Effector memory CD8-positive, alpha-beta T cell (primary cell): ENCODE measurements around the gene TFPT.

ENCODE experiments used
- ATAC-seq: fragments of 150-1000 bp; cut with Tn5 transposase; replicated peaks from 2 replicates; pipeline ENCODE4 v1.10.0; 2021; ENCODE audit warnings: mild to moderate bottlenecking, moderate library complexity
- DNase-seq, 3 experiments: peaks; one replicate each; pipeline ENCODE4 v3.0.0; 2021
- H3K27ac Mint-ChIP-seq, 2 donors: one replicate each; pipeline ENCODE4 v1.8.0; 2022; ENCODE audit warnings: mild to moderate bottlenecking in 2 of 2, mixed read lengths in 2 of 2, moderate library complexity in 2 of 2
- H3K27me3 Mint-ChIP-seq, 2 donors: one replicate each; pipeline ENCODE4 v1.8.0; 2022; ENCODE audit warnings: mixed read lengths in 2 of 2
- H3K36me3 Mint-ChIP-seq: one replicate; pipeline ENCODE4 v1.8.0; 2022; ENCODE audit warnings: mild to moderate bottlenecking, moderate library complexity, mixed read lengths; ENCODE audit not compliant: insufficient read depth
- H3K4me1 Mint-ChIP-seq, 2 donors: one replicate each; pipeline ENCODE4 v1.8.0; 2022; ENCODE audit warnings: low read depth in 2 of 2, mixed read lengths in 2 of 2
- H3K4me3 Mint-ChIP-seq, 2 donors: one replicate each; pipeline ENCODE4 v1.8.0; 2022; ENCODE audit warnings: mild to moderate bottlenecking in 2 of 2, mixed read lengths in 2 of 2, moderate library complexity in 2 of 2
- H3K9me3 Mint-ChIP-seq, 2 donors: one replicate each; pipeline ENCODE4 v1.8.0; 2022; ENCODE audit warnings: mixed read lengths in 2 of 2

The TFPT gene

DNA sequence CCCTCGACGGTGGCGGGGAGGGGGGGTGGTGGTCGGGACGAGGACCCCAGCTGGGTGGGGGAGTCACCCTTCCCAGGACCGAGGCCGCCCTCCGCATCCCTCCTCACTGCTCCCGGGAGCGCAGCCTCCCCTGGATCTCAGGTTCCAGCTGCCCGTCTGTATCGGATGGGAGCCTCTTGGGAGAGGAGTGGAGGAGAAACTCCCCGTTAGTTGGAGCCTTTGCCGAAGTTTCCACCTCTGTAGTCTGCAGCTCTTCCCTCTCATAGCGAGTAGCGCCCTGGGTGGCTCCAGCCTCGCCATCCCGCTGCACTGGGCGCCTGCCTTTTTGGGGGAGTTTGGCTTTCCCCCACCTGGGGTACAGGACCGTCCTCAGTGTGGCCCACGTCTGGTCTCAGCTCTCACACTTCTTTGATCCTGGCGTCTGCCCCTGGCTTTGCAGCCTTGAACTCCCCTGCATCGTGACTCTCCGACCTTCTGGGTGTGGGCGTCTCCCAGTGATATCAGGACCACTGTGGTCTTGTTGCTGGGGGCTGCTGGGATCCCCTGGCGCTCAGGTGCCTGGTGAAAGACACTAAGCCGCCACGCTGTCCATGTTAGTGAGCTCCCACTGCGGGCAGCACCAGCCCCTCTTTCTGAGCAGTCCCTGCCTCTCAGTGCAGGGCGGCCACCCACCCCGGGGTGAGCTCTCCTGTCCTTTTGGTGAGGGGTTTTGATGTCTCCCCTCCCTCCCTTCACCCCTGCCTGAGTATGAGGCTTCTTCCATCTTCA, 23.2 kb upstream of the TFPT start:
- Mint-ChIP-seq H3K9me3 (no peaks in the 10 kb centered on the region), H3K4me3 (peak overlapping the region; percentile 86 to 95), H3K36me3 (peaks cover 41% of the 10 kb centered on the region), H3K27me3 (no peaks in the 10 kb centered on the region), H3K27ac (peak overlapping the region; percentile 89 to 98), H3K4me1 (peaks cover 45 to 47% of the 10 kb centered on the region in 2 donors)
- no peak for DNase-seq
- no peak for ATAC-seq

DNA sequence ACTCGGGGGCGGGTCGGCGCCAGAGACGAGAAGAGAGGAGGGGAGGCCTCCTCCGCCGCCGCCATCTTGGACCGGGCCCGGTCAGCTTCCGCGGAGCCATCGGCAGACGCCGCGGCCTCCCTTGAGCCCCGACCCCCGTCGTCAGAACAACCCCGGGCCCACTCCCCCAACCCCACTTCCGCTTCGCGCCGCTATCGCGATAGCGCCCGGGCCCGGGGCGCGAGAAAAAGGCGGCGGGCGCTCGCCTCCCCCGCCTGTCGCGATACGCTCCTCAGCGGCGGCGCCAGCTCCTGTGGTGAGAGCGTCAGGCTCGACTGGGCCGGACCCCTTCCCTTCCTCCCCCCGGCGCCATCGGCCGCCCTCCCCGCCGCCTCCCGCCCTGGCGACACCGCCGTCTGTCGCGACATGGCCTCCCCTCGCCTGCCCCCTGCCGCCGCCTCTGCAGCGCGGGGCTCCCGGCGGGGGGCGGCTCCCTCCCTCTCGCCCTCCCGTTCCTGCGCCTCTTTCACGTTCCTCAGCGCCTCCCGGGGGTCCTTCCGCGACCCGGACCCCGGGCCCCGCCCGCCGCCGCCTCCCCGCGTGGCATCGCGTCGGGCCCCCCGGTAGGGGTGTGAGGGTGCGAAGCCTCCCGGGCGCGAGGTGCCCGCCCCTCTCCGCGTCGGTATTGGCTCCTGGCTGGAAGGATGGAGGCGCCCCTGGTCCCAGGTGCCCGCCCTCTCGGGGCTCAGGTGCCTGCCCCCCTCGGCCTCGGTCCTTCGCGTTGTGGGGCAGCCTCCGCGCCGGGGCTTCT, 22.4 kb upstream of the TFPT start, which contains the start of gene CNOT3:
Gene CNOT3, plus strand, starts transcription at position 64 of the 790 bp plus-strand sequence. CDS start 5,217 bp downstream, outside the sequence.
- no peaks in the 10 kb centered on the region for H3K9me3 Mint-ChIP-seq
- peak within 1 kb of the TSS; percentile 89 to 98 for H3K27ac Mint-ChIP-seq
- DNase-seq, result peak; percentile 32 to 45 (median 33)
- H3K4me1 Mint-ChIP-seq, result peaks cover 45 to 46% of the 10 kb centered on the region in 2 donors
- ATAC-seq, result no peak
- H3K36me3 Mint-ChIP-seq, result peaks cover 36% of the 10 kb centered on the region
- peak within 1 kb of the TSS; percentile 86 to 95 for H3K4me3 Mint-ChIP-seq
- no peaks in the 10 kb centered on the region for H3K27me3 Mint-ChIP-seq

DNA sequence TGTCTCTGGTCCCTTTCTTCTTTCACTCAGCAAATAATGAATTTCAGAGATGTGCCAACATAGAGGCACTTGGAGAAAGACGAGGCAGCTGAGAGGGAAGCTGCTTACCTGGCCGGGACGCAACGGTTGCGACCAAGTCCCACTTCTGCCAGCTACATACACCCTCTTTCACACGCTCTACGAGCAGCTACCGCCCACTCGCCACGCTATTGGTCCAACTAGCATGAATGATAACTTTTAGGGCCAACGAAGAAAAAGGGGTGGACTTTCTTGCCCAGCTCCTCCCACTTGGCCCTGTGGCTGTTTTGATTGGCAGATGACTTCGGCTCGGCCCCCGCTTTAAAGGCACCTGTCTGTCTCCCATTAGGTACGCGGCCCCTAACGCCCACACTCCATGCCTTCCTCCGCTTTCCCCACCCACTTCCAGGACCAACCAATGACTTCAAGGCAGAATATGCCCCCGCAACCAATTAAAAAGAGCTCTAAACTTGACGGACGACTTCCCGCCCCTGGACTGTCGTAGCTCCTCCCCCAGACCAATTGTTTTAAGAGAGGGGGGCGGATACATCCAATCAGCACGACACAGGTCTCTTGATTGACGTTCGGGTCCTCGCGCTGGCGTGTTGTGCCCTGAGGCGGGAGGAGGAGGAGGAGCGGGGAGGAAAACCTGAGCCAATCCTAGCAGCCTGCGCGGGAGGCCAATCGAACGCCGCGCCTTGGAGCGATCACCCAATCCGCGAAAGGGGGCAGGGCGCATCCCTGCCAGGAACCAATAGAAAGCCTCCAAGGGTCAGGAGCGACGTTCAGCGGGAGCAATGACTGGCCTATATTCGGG, 21.6 kb upstream of the TFPT start:
- Mint-ChIP-seq H3K27me3 (no peaks in the 10 kb centered on the region), H3K4me1 (peaks cover 41 to 42% of the 10 kb centered on the region in 2 donors), H3K27ac (peak overlapping the region; percentile 89 to 98), H3K9me3 (no peaks in the 10 kb centered on the region), H3K4me3 (peak overlapping the region; percentile 86 to 95), H3K36me3 (peaks cover 40% of the 10 kb centered on the region)
- peak; percentile 77 for ATAC-seq
- peak; percentile 97 to 99 (median 98) for DNase-seq

DNA sequence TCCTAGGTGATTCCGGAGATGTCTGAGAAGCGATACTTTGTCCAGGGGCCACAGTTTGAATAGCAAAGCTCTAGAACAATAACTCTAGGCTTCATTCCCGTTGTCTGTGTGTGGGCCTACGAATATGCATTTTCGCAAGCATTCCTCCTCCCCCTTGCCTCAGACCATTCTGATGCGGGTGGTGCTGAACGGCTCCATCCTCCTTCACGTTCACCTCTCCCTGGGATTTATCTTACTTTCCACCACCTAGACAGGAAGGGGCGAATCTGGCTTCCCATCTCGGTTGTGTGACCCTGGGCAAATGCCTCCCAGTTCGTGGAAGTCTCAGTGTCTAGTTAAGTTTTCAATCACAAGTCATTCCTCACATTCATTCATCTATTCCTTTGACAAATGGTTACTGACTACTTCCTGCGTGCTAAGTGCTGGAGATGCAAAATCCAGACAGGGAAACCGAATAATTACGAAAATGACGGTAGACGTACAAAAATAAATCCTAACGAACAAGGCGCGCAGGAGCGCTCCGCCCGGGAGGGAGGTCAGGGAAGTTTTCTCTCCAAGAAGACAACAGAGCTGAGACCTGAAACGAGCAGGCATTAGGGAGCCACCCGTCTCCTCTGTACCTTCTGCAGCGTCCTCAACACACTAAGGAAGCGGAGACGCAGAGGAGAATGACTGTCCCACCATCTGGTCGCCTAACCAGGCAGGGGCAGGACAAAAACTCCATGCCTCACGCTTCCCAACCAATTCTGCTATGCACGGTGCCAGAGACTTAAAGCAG, 20.8 kb upstream of the TFPT start:
- Mint-ChIP-seq H3K27ac (peak overlapping the region in 1 of 2 donors; percentile 98), H3K9me3 (no peaks in the 10 kb centered on the region), H3K27me3 (no peaks in the 10 kb centered on the region), H3K4me1 (peaks cover 37 to 39% of the 10 kb centered on the region in 2 donors), H3K36me3 (peaks cover 37% of the 10 kb centered on the region), H3K4me3 (peak overlapping the region; percentile 86 to 95)
- ATAC-seq, result no peak
- no peak for DNase-seq

DNA sequence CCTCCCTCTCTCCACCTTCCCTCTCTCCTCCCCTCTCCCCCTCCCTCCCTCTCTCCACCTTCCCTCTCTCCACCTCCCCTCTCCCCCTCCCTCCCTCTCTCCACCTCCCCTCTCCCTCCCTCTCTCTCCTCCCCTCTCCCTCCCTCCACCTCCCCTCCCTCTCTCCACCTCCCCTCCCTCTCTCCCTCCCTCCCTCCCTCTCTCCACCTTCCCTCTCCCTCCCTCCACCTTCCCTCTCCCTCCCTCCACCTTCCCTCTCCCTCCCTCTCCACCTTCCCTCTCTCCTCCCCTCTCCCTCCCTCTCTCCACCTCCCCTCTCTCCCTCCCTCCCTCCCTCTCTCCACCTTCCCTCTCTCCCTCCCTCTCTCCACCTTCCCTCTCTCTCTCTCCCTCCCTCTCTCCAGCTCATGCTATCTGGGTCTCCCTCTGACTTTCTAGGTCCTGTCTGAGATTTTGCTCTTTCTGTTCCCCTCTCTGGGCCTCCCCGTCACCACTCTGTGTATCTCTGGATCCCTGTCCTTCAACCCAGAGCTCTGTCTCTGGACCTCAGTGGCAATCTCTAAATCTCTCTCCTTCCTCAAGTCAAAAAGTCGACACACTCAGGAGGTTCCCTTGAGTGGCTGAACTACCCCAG, 18.6 kb upstream of the TFPT start:
- ATAC-seq (no peak), DNase-seq (no peak)
- Mint-ChIP-seq H3K4me1 (peaks cover 21 to 22% of the 10 kb centered on the region in 2 donors), H3K4me3 (no peak overlapping the region), H3K9me3 (no peaks in the 10 kb centered on the region), H3K27me3 (no peaks in the 10 kb centered on the region), H3K27ac (peak overlapping the region; percentile 89 to 90), H3K36me3 (peaks cover 28% of the 10 kb centered on the region)

DNA sequence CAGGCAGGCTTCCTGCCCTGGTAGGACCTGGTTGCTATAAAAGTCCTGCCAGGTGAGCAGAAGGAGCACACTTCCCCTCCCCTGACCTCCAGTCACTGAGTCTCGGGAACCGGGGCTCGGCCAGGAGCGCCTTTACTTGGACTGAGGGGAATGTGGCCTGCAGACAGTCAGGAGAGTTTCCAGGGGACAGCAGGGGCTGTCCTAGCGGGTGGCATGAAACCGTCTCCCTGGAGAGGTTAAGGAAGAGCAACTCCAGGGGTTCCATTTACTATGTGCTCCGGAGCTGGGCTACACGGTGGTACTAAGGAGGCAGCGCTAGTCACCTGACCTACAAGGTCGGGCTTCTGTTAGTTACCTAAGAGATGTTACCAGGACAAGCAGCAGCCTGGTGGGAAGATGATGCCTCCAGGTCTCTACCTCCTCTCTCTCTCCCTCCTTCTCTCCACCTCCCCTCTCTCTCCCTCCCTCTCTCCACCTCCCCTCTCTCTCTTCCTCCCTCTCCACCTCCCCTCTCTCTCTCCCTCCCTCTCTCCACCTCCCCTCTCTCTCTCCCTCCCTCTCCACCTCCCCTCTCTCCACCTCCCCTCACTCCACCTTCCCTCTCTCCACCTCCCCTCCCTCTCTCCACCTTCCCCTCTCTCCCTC, 18.0 kb upstream of the TFPT start:
- ATAC-seq (no peak), DNase-seq (no peak)
- H3K27ac Mint-ChIP-seq, result peak overlapping the region in 1 of 2 donors; percentile 90
- H3K27me3 Mint-ChIP-seq, result no peaks in the 10 kb centered on the region
- H3K4me3 Mint-ChIP-seq, result peak overlapping the region in 1 of 2 donors; percentile 8
- peaks cover 24% of the 10 kb centered on the region for H3K36me3 Mint-ChIP-seq
- peaks cover 15 to 16% of the 10 kb centered on the region in 2 donors for H3K4me1 Mint-ChIP-seq
- no peaks in the 10 kb centered on the region for H3K9me3 Mint-ChIP-seq

DNA sequence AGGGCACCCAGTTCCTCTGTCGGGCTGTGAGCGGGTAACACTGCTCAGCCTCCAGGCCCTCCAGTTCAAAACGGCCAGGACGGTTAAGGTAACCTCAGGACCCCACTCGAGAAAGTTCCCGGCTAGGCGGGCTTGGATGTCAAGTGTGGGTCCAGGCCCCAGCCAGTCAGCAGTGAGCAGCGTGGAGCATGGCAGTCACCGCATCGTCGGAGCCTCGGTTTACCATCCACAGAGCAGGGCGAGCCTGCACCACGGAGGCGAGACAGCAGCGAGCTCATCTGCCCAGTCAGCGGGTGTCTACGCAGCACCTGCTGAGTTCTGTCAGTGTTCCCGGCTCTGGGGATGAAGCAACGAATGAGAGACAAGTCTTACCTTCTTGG, 14.2 kb upstream of the TFPT start:
- H3K4me3 Mint-ChIP-seq, result no peak overlapping the region
- peaks cover 5% of the 10 kb centered on the region in 2 donors for H3K4me1 Mint-ChIP-seq
- ATAC-seq (no peak), DNase-seq (no peak)
- no peaks in the 10 kb centered on the region for H3K27me3 Mint-ChIP-seq
- H3K9me3 Mint-ChIP-seq, result no peaks in the 10 kb centered on the region
- H3K27ac Mint-ChIP-seq, result no peak overlapping the region
- peaks cover 32% of the 10 kb centered on the region for H3K36me3 Mint-ChIP-seq

DNA sequence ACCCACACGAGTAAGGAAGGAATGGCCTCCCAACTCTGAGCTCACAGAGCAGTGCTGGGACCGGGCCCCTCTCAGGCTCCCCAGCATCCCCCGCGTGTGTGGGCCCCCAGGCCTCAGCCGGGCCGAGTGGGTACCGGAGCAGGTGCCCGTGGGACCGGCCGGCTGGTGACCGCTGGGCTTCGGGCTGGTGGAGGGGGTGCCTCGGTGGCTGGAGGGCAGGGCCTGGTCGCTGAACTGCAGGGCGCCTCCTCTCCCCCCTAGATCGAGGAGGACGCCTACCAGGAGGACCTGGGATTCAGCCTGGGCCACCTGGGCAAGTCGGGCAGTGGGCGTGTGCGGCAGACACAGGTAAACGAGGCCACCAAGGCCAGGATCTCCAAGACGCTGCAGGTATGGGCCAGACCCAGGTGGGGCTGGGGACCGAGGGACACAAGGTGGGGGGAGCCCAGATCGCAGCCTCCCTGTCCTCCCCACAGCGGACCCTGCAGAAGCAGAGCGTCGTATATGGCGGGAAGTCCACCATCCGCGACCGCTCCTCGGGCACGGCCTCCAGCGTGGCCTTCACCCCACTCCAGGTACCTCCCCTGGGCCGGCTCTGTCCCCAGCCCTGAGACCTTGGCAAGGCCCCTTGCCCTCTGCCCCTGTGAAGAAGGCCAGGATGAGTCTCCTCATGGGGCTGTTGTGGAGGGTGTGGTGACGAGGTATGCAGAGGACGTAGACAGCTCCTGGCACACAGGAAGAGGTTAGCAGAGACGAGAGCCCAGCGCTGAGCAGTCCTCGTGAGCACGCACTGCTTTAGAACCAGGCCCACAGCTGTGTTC, 13.5 kb upstream of the TFPT start:
- Mint-ChIP-seq H3K4me1 (no peaks in the 10 kb centered on the region), H3K4me3 (no peak overlapping the region), H3K36me3 (peaks cover 38% of the 10 kb centered on the region), H3K9me3 (no peaks in the 10 kb centered on the region), H3K27me3 (no peaks in the 10 kb centered on the region), H3K27ac (no peak overlapping the region)
- ATAC-seq (no peak), DNase-seq (no peak)

DNA sequence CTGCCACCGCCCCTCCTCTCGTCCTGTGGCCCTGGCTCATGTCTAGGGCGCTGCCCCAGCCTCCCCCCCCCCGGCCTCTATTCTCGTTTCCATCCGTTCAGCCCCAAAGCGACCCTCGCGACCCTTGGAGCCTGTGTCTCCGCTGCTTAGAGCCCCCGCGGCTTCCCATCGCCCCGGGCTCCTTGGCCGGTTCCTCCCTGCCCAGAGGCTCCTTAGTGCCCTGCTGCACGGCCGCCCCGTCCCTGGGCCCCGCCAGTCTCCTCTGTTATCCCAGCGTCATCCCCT, 12.9 kb upstream of the TFPT start:
- H3K9me3 Mint-ChIP-seq, result no peaks in the 10 kb centered on the region
- no peak for ATAC-seq
- H3K4me3 Mint-ChIP-seq, result no peak overlapping the region
- H3K36me3 Mint-ChIP-seq, result peaks cover 40% of the 10 kb centered on the region
- H3K27me3 Mint-ChIP-seq, result no peaks in the 10 kb centered on the region
- no peak for DNase-seq
- H3K27ac Mint-ChIP-seq, result no peak overlapping the region
- no peaks in the 10 kb centered on the region for H3K4me1 Mint-ChIP-seq

DNA sequence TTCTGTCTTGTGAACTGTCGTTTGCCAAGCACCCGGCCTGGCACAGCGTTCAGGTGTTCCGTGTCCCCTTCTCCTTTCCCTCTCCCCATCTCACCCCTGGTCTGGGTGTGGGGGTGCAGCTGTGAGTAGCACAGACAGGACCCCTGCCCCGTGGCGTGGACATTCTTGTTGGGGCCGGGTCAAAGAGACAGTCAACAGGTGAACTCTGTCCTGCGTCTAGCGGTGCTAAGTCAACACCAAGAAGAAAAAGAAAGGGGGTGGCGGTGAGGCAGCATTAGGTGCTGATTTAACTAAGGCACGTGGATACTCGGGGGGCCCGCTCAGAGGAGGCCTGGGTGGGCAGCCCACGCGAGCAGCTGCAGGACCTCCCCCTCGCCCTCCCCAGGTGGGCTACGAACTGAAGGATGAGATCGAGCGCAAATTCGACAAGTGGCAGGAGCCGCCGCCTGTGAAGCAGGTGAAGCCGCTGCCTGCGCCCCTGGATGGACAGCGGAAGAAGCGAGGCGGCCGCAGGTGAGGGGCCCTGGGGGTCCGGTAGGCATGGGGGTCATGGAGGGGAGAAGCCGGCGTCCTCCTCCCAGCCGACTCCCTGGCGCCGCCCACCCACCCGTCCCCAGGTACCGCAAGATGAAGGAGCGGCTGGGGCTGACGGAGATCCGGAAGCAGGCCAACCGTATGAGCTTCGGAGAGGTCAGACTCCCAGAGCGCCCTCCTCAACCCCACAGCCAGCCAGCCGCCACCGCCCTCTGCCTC, 12.4 kb upstream of the TFPT start:
- H3K4me3 Mint-ChIP-seq, result no peak overlapping the region
- H3K9me3 Mint-ChIP-seq, result no peaks in the 10 kb centered on the region
- no peaks in the 10 kb centered on the region for H3K27me3 Mint-ChIP-seq
- DNase-seq, result no peak
- no peak overlapping the region for H3K27ac Mint-ChIP-seq
- ATAC-seq, result no peak
- H3K4me1 Mint-ChIP-seq, result no peaks in the 10 kb centered on the region
- H3K36me3 Mint-ChIP-seq, result peaks cover 41% of the 10 kb centered on the region

DNA sequence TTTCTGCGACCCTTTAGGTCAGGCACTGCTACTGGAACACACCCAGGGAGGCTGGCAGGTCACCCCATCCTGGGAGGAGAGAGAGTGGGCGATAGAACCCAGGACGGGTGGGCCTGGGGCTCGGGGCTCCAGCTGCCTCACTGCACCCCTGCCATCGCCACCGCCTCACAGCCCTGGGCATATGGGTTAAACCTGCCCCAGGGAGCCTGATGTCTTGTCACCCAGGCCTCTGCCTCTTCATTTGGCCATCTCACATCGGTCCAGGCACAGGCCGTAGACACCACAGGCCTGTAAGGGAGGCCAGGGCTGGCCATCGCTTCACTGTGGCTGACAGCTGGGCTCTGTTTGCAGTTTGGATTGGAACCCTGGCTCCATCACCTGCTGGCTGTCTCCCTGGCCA, 10.3 kb upstream of the TFPT start:
- H3K27me3 Mint-ChIP-seq, result no peaks in the 10 kb centered on the region
- H3K4me3 Mint-ChIP-seq, result no peak overlapping the region
- peaks cover 48% of the 10 kb centered on the region for H3K36me3 Mint-ChIP-seq
- ATAC-seq, result no peak
- H3K4me1 Mint-ChIP-seq, result no peaks in the 10 kb centered on the region
- no peak for DNase-seq
- peak overlapping the region in 1 of 2 donors; percentile 72 for H3K27ac Mint-ChIP-seq
- no peaks in the 10 kb centered on the region for H3K9me3 Mint-ChIP-seq
